HepG2 (cell line): ENCODE results near the gene MYH10. TPM values are rescaled to one million over a fixed set of nuclear protein-coding genes. Genes with fewer than 3 reads are reported as not detected.

ENCODE experiments used
- CREB1 ChIP-seq, 2 experiments: fragments of 450-650 bp in 1 of 2; IDR thresholded peaks; 2 replicates each; pipeline ENCODE4 v1.6.1; 2016 to 2017; ENCODE audit warnings: control low read depth in 1 of 2, mild to moderate bottlenecking in 1 of 2, missing compliant biosample characterization in 1 of 2, missing genetic modification characterization in 1 of 2
- CSRNP2 ChIP-seq: sonication (generic); formaldehyde crosslinking; conservative IDR thresholded peaks from 2 replicates; pipeline ENCODE4 v1.8.0; 2022; ENCODE audit warnings: low read depth, missing genetic modification reagents
- DDIT3 ChIP-seq: sonication (generic); formaldehyde crosslinking; IDR thresholded peaks from 2 replicates; pipeline ENCODE4 v1.4.0; 2020; ENCODE audit warnings: mild to moderate bottlenecking, missing genetic modification reagents
- FOXK1 ChIP-seq: sonication (generic); formaldehyde crosslinking; IDR thresholded peaks from 2 replicates; pipeline ENCODE4 v1.4.0; 2020; ENCODE audit warnings: low read depth, missing genetic modification reagents, borderline replicate concordance
- KLF11 ChIP-seq: IDR thresholded peaks from 2 replicates; pipeline ENCODE4 v1.6.1; 2016; ENCODE audit warnings: missing compliant biosample characterization
- LCORL ChIP-seq, 2 experiments: fragments of 450-650 bp in 1 of 2; sonication (generic) in 1 of 2; formaldehyde crosslinking in 1 of 2; IDR thresholded peaks; 2 replicates each; pipeline versions ENCODE4 v1.5.0 to v1.6.1; 2017 to 2020; ENCODE audit warnings: antibody characterized with exemption in 1 of 2, missing genetic modification reagents in 1 of 2
- MED13 ChIP-seq: sonication (generic); formaldehyde crosslinking; IDR thresholded peaks from 2 replicates; pipeline ENCODE4 v1.5.0; 2020; ENCODE audit warnings: missing genetic modification reagents
- MED8 ChIP-seq: sonication (generic); formaldehyde crosslinking; IDR thresholded peaks from 2 replicates; pipeline ENCODE4 v1.8.1; 2023; ENCODE audit warnings: mild to moderate bottlenecking, missing genetic modification reagents; ENCODE audit not compliant: insufficient replicate concordance
- MNT ChIP-seq: fragments of 450-650 bp; IDR thresholded peaks from 2 replicates; pipeline ENCODE4 v1.6.1; 2016
- NR2F1 ChIP-seq, 2 experiments: fragments of 450-650 bp in 1 of 2; formaldehyde crosslinking in 1 of 2; IDR thresholded peaks; 2 replicates each; pipeline versions ENCODE4 v1.5.0 to v1.6.1; 2016 to 2020; ENCODE audit warnings: mild to moderate bottlenecking in 1 of 2, missing compliant biosample characterization in 1 of 2, missing genetic modification reagents in 1 of 2, moderate library complexity in 1 of 2
- PBX2 ChIP-seq: IDR thresholded peaks from 2 replicates; pipeline ENCODE4 v1.6.1; 2016; ENCODE audit warnings: control low read depth
- RBFOX2 ChIP-seq: fragments of 200-400 bp; formaldehyde crosslinking; IDR thresholded peaks from 2 replicates; pipeline ENCODE4 v1.6.1; 2017; ENCODE audit warnings: low read depth, mild to moderate bottlenecking, low read length
- RBM22 ChIP-seq: fragments of 200-400 bp; formaldehyde crosslinking; optimal IDR thresholded peaks from 2 replicates; pipeline ENCODE3; 2017; ENCODE audit warnings: mild to moderate bottlenecking, low read length, moderate library complexity
- RFX1 ChIP-seq: fragments of 450-650 bp; IDR thresholded peaks from 2 replicates; pipeline ENCODE4 v1.6.1; 2017
- SRSF4 ChIP-seq: fragments of 200-400 bp; formaldehyde crosslinking; IDR thresholded peaks from one replicate; pipeline ENCODE4 v1.6.1; 2018; ENCODE audit warnings: mild to moderate bottlenecking, low read depth, low read length, moderate library complexity; ENCODE audit not compliant: poor library complexity, severe bottlenecking
- ZBTB34 ChIP-seq: sonication (generic); formaldehyde crosslinking; IDR thresholded peaks from 2 replicates; pipeline ENCODE4 v1.8.0; 2022; ENCODE audit warnings: mild to moderate bottlenecking, missing genetic modification reagents
- ZFAT ChIP-seq: sonication (generic); formaldehyde crosslinking; conservative IDR thresholded peaks from 2 replicates; pipeline ENCODE4 v1.8.1; 2023; ENCODE audit warnings: missing genetic modification reagents, inconsistent platforms
- ZFP36 ChIP-seq: fragments of 150-350 bp; IDR thresholded peaks from 2 replicates; pipeline ENCODE4 v1.6.1; 2018; ENCODE audit warnings: borderline replicate concordance, low read length, low read depth; ENCODE audit not compliant: partially characterized antibody
- ZNF337 ChIP-seq: sonication (generic); formaldehyde crosslinking; IDR thresholded peaks from 2 replicates; pipeline ENCODE4 v1.5.1; 2020; ENCODE audit warnings: missing genetic modification reagents, low read depth, mild to moderate bottlenecking, borderline replicate concordance
- ZNF761 ChIP-seq: sonication (generic); formaldehyde crosslinking; conservative IDR thresholded peaks from 2 replicates; pipeline ENCODE4 v1.4.0; 2020; ENCODE audit warnings: mild to moderate bottlenecking, missing genetic modification reagents
- ZNF883 ChIP-seq: sonication (generic); formaldehyde crosslinking; IDR thresholded peaks from 2 replicates; pipeline ENCODE4 v1.5.1; 2020; ENCODE audit warnings: mild to moderate bottlenecking, missing genetic modification reagents; ENCODE audit errors: not compliant biosample characterization
- ZSCAN22 ChIP-seq: sonication (generic); formaldehyde crosslinking; IDR thresholded peaks from 2 replicates; pipeline ENCODE4 v1.4.0; 2020; ENCODE audit warnings: mild to moderate bottlenecking, missing genetic modification reagents
- polyA plus RNA-seq, 8 experiments: library from polyadenylated mRNA; depleted of rRNA in 3 of 8; stranded (reverse) in 7 of 8; unstranded in 1 of 8; fragments of >200 nt; fragmentation: Illumina TruSeq in 4 of 8; extraction: Trizol in 4 of 8; gene quantifications; 2 replicates each; pipeline versions ENCODE4 v1.2.1 to v1.2.3, GENCODE V29; 2011 to 2016; ENCODE audit warnings: low read depth in 4 of 8, missing spikeins in 1 of 8, mixed read lengths in 1 of 8; ENCODE audit not compliant: insufficient read depth in 1 of 8
- total RNA-seq, 5 experiments: library from RNA; depleted of rRNA; stranded (reverse); fragments of >200 nt; fragmentation: Illumina TruSeq; extraction: Trizol; gene quantifications; 2 replicates each; pipeline ENCODE4 v1.2.3, GENCODE V29; 2016; ENCODE audit warnings: low read depth in 1 of 5

Gene MYH10
- total and polyA plus RNA-seq, 2 of the 13 experiments (the other 11 are each of a cell fraction or from before 2014, with no cell fraction given), result 43.4 to 68.6 TPM

- no peak for TF ChIP-seq ZSCAN22 (CRISPR knock-in tag)
- TF ChIP-seq RBFOX2, result peak; percentile 96
- TF ChIP-seq ZFAT (CRISPR knock-in tag), result no peak
- no peak for TF ChIP-seq MED8 (CRISPR knock-in tag)
- TF ChIP-seq RFX1, result no peak
- TF ChIP-seq ZFP36, result no peak
- TF ChIP-seq ZNF761 (CRISPR knock-in tag), result 0 out of 2 replicates have a peak, but pooled peaks have one; percentile 44
- TF ChIP-seq MED13 (CRISPR knock-in tag), result peak; percentile 73; the same call in 1 of the 2 replicates
- no peak for TF ChIP-seq FOXK1 (CRISPR knock-in tag)
- TF ChIP-seq NR2F1 (CRISPR knock-in tag; IDR thresholded peaks at IDR 0.05), result no peak
- no peak for TF ChIP-seq SRSF4
- TF ChIP-seq ZBTB34 (CRISPR knock-in tag), result no peak
- no peak for TF ChIP-seq PBX2 (CRISPR knock-in tag)
- TF ChIP-seq LCORL (IDR thresholded peaks at IDR 0.05), result no peak
- peak; percentile 63; the same call in 1 of the 2 replicates for TF ChIP-seq LCORL (CRISPR knock-in tag; IDR thresholded peaks at IDR 0.05)
- TF ChIP-seq KLF11 (CRISPR knock-in tag), result 0 out of 2 replicates have a peak, but pooled peaks have one; percentile 43
- no peak for TF ChIP-seq RBM22
- TF ChIP-seq MNT, result 0 out of 2 replicates have a peak, but pooled peaks have one; percentile 17
- peak; percentile 92 for TF ChIP-seq ZNF883
- TF ChIP-seq DDIT3 (CRISPR knock-in tag), result no peak
- peak; percentile 85 for TF ChIP-seq CREB1 (IDR thresholded peaks at IDR 0.05)
- TF ChIP-seq CREB1 (CRISPR knock-in tag; IDR thresholded peaks at IDR 0.05), result peak; percentile 43; the same call in 1 of the 2 replicates
- TF ChIP-seq CSRNP2 (CRISPR knock-in tag), result no peak
- no peak for TF ChIP-seq ZNF337 (CRISPR knock-in tag)
These were observed 195.0 kb downstream of the MYH10 start, which contains the start of gene NDEL1 (continued) for GRCh38 chr17:8435245-8436168.
